Fibroblast of upper back skin (primary cell): ENCODE measurements around the gene FAM98B.

Experiments used
- DNase-seq: peaks from one replicate; pipeline ENCODE4 v3.0.0-alpha.2; 2013

The FAM98B gene

DNA sequence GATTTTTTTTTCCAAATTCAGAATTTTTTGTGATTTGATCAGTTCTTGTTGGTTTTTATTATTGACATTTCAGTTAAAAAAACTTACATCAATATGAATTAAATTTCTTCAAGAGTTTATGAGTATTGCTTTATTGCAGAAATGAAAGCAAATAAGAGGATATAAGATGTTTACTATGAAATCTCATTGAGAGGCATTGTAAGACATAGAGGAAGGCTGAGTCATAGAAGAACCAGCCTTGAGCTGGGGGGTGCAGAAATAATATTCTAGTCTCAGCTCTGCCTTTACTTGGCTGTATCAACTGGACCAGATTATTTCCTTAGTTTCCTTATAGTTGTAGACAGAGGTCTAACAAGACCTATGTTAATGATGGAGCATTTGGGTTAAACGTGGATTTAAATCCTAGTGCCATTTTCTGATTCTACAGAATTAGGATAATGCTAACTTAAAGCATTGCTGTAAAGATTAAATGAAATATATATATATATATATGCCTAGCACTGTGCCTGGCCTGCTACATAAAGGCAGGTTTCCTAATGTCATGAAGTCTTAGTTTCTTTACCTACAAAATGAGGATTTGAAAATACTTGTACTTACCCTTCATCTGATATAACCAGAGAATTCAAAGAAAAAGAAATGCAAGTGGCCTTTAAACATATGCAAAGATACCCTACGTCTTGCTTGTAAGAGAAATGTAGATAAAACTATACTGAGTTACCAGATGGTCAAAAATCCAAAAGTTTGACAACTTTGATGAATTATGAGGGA is 7.3 kb downstream of the FAM98B start:
- peak; percentile 27 for DNase-seq

DNA sequence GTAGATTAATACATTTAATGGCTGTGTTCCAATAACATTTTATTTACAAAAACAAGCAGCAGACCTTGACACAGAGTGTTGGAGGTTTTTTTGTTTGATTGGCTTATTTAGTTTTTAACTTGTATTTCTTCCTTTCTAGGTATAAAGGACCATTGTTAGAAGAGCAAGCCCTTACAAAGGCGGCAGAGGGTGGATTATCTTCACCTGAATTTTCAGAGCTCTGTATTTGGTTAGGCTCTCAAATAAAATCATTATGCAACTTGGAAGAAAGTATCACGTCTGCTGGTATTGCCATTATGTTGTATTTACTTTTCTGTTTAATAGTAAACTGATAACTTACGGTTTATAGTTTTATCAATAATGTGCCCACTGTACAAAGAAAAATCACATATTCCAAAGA is 10.0 kb downstream of the FAM98B start:
- DNase-seq = no peak

DNA sequence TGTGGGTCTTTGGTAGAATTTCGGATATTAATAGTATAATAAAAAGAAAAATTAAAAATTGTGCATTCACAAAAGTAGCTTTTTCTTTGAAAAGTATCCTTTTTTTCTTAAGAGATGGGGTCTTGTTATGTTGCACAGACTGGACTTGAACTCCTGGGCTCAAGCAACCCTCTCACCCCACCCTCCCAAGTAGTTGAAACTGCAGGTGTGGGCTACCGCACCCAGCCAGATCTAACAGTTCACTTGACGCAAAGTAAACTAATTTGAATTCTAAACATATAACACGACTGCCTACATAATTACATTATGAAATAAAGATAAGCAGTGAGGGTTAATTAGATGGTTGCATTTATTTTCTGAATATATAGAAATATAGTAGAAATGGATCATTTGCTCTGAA is 10.7 kb downstream of the FAM98B start:
- DNase-seq = no peak

DNA sequence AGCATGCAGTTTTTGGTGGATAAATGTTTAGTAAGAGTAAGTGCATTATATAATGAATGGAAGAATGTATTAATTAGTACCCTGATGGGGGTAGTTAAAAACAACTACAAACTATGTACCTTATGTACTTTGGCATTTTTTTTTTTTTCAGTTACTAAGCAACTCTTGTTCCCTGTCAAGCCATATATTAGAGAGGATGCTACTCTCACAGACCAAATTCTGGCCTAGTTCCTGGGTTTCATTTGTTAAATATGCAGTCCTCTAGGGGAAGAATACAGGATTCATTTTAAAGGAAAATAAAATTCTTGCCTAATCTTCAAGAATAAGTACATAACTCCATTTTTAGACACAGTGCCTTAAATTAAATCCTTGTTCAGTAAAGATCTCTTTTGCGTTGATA is 16.9 kb downstream of the FAM98B start:
- DNase-seq = no peak

DNA sequence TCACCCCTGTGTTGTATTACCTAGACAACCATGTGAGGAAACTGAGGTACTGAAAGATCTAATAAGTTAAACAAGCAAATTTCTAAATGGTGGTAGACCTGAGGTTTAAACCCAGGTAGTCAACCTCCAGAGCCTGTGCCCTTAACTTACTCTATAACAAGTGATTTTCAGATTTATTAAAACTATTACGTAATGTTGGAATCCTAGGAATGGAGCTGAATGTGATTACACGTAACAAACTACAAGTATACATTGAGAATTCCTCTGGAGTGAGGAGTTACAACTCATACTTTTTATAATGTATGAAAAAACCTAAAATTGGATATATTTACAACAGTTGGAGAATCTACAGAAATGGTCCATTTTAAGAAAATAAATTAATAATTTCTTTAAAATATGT is 18.0 kb downstream of the FAM98B start:
- peak; percentile 17 for DNase-seq

DNA sequence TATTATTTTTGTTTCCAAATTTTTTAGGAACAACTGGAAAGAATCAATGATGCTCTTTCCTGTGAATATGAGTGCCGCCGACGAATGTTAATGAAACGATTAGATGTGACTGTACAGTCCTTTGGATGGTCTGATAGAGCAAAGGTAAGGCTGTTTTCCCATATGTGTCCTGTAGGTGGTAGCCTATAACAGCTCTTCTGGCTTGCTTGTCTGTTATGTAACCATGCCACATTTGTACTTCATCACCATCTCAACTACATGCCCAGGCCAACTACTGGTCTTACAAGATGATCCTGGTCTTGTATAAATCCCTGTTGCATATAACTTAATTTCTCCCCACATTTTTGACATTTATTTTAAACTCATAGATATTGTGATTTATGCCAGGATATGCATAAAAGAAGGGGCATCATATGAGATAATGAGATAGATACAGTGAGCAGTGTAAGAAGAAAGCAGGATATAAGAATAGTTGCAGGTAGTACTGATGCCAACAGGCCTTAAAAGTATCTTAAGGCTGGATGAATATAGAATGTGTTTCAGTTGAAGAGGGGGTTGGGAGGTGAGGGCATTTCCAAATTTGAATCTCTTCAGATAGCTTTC is 20.3 kb downstream of the FAM98B start:
- DNase-seq = peak; percentile 72

DNA sequence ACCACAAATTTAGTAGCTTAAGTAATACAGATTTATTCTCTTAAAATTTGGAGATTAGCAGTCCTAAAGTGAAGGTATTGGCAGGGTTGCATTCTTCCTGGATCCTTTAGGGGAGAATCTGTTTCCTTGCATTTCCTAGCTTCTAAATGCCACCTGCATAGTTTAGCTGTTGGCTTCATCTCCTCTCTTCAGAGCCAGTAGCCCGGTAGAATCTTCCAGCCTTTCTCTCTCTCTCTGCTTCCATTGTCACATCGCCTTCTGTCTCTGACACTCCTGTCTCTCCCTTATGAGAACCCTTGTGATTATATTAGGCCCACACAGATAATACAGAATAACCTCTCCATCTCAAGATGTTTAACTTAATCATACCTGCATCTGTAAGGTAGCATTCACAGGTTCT is 21.4 kb downstream of the FAM98B start:
- DNase-seq = no peak

DNA sequence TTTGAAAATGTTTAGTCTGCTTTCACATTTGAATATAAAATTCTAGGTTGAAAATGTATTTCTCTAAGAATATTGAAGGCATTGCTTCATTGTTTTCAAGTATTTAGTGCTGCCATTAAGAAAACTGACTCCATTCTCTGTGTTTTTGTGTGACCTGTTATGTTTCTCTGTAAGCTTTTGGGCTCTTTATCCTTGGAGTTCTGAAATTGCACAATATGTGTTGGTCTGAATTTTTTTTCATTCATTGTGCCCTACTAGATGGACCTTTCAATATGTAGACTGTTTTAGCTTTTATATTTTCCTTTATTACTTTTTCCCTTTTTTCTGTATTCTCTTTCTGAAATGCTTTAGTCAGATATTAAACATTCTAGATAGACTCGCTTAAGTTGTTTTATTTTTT is 22.2 kb downstream of the FAM98B start:
- DNase-seq = no peak

DNA sequence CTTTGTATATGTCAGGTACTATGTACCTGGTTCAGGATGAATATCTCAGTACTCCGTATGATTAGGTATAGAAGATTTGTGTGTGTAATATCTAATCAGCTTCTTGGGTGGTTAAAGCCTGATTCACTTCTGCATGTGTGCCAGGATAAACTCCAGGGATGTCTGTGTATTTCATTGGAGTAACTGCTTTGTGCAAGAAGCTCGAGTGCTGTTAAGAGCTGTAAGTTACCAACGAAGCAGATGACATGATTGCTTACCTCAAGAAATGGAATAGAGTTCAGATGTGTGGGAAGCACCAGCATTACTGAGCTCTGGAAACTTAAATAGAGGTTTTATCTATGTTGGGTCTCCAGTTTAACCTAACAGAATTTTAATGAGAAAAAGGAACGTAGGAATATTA is 23.7 kb downstream of the FAM98B start:
- DNase-seq = no peak

DNA sequence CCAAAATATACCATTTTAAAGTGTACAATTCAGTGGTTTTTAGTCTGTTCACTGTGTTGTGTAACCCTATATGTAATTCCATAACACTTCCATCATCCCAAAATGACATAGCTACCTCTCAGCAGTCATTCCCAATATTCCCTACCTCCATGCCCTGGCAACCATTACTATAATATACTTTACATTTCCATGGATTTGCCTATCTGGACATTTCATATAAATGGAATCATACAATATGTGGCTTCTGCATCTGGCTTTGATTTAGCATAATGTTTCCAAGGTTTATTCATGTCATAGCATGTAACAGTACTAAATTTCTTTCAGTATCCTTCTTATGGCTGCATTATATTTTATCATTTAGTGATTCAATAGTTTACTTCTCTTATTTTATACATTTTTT is 25.3 kb downstream of the FAM98B start:
- peak; percentile 84 for DNase-seq

DNA sequence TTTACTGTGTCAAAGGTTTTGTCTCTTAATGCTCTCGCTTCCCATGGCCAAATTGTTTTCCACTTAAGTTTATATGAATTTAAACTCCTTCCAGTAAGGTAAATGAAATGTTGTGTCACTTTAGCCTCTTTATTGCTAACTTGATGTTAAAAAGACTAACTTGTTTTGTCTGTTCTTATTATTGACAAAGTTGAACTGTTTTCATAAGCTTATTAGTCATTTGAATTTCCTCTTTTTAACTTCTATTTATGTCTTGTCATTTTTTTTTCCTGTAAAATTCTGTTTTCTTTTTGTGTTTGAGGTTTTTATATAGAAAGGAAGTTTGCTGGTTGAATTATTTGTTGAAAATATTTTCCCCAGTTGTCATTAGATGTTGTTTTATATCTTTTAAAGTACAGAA is 25.8 kb downstream of the FAM98B start:
- no peak for DNase-seq

DNA sequence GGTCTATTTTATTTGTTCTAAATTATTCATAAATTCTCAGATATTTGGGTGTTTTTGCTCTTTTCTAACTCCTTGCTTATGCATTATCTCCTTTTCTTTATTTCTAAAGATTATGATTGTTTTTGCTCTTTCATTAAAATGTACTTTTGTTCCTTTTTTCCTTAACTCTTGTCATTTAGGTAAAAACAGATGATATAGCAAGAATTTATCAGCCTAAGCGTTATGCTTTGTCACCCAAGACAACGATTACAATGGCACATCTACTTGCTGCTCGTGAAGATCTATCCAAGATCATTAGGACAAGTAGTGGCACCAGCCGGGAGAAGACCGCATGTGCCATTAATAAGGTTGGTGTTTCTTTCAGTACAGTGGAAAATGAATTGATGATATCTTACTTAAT is 27.2 kb downstream of the FAM98B start:
- DNase-seq = no peak

DNA sequence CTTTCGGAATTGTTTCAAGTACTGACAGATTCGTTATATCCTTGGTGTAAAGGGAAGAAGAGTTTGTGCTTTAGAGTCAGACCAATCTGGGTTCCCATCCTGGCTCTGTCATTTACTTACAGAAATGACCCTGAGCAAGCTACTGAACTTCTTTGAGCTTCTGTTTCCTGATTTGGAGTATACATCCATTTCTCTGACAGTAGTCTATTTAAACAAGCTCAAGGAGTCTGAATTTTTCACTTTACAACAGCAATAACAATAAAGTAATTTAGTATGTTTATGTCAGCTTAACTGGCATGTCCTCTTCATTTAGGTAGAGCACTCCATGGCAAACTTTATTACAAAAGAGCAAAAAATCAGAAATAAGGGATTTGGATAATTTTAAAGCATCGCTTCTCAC is 27.8 kb downstream of the FAM98B start:
- no peak for DNase-seq

DNA sequence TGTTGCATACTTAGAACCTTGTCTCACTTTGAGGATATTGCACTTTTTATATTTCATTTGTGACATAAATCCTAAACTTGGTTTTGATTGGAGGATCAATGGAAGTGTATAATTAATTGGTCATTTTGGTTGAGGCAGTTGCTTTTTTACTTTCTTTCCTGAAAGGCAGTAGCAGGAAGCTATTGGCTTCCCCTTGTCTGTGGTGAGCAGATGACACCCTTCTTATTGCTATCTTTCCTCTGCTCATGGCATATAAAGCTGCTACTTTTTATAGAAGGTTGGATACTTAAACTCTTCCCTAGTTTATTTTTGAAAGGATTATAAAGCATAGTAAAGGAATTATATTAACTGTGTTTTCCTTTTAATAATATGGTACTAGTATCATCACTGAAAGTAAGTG is 28.6 kb downstream of the FAM98B start:
- no peak for DNase-seq

DNA sequence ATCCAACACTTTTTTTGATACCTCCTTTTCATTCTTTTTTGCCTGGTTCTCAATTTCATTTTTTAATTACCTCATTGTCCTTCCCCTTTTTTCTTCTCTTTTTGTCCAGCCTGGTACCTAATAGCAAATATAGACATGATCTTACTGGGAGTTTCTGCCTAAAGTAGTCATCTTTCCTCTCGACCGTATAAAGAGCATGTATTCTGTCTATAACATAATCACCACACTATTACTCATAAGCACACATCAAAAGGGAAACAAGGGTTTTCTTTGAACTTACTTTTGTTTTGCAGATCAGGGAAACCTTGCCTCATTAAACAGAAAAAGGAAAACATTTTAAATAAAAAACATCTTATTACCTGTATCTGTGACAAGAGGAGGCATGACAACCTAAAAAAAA is 33.0 kb downstream of the FAM98B start:
- DNase-seq = peak; percentile 9

DNA sequence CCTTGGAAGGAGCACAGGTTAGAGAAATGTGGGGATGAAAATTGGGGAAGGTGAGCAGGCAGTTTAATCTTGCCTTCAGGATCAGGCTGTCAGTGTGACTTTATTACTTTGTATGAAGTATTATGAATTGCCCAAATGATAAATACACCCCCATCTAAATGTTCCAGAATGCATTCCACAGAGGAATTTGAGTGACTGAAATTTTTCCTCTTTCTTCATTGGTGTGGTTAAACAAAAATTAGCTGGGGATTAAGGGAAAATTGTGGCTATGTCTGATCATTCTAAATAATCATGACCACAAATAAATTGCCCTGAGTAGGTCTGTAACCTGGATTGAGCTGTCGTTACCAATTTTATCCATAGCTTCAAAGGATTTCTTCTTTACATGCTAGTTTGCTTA is 33.5 kb downstream of the FAM98B start:
- peak; percentile 24 for DNase-seq

DNA sequence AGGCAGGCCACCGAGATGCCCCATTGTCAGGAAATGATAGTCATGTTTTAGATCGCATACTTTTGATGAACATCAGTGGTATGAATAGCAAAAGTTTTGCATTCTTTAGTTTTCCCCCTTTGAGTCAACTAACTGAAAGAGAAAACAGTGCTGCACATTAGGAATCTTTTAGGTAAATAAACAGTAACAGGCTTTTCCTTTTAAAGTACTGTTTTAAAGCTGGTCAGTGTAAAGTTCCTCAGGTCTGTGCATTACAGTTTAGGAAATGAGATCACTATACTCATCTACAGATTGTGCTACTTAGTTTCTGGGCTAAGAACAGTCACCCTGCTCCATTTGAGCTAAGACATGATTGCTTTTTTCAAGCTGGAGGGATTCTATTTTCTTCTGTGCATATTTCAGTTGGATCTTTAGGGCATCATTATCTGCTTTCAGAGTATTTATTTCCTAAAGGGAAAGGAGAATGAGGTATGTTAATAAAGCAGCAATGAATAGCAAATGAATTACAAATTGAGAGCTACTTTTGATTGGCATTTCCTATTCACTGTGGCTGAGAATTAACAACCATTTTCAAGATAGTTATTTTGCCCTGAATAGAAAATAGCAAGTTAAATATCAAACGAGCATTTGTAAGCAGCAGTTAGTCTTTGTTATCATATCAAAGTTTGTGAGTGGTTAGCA is 36.5 kb downstream of the FAM98B start:
- peak; percentile 58 for DNase-seq

DNA sequence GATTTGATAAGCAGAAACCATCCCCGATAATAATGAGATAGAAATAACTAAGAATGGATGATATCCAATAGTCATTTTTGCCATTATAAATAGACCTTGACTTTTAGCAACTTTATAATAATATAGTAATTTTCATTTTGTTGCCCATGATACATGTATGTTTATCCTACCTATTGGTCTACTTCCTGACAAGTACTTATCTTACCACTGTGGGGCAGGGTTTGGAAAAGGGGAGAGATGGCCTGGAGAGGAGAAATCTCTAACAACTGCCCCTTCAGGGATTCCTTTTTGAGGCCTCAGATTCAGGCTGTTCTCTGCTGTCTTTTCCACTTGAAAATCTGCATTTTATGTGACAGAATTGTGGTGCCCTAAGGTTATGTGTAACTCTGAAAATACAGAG is 42.2 kb downstream of the FAM98B start:
- DNase-seq = no peak

DNA sequence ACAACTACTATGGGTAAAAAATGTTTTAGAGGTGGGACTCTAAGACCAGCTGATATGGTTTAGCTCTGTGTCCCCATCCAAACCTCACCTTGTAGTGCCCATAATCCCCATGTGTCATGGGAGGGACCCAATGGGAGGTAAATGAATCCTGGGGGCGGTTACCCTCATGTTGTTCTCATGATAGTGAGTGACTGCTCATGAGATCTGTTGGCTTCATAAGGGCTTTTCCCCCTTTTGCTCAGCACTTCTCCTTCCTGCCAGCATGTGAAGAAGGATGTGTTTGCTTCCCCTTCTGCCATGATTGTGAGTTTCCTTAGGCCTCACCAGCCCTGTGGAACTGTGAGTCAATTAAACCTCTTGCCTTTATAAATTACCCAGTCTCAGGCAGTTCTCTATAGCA is 45.7 kb downstream of the FAM98B start:
- DNase-seq = no peak

DNA sequence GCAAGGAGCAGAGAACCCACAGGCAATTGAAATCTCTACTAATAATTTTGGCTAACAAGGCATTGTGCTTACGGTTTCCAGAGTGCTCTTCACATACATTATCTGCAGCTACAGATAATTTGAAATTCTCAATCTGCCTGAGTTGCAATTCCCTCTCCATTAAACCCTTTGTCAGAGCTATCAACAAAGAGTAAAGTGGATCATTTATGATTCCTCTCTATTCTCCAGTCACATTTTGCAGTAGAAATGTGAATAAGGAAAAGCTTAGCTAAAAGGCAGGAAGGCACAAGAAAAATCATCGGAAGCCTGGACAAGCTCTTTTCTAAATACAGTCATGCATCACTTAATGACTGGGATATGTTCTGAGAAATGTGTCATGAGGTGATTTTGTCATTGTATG is 49.6 kb downstream of the FAM98B start:
- DNase-seq = no peak

DNA sequence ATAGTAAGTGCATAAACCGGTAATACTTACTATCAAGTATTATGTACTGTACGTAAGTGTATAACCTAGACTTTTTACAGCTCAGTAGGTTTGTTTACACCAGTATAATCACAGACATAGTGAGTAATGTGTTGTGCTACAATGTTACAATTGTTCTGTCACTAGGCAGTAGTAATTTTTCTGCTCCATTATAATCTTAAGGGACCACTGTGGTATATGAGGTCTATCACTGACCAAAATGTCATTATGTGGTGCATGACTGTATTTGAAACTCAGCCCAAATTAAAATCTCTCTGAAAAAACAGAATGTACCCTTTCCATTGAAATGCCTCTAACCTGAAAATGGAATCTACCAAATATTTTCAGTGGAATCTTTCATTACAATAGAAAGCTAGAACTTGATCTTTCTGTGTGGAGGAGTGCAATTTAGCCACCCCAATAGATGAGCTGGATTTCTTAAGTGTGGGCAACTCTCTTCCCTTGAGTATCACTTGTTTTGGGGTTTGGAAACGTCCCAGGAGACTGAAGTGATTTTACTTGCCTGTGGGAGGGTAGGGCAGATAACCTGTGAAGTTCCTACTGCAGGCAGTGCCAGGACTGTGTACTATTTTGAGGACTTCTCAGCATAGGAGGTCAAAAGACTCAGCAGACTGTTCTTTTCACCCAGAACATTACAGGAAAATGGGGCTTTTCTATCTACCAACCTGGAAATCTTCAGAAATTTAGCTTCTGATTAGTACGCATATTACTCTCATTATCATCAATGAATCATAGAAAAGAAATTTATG is 50.9 kb downstream of the FAM98B start:
- no peak for DNase-seq

DNA sequence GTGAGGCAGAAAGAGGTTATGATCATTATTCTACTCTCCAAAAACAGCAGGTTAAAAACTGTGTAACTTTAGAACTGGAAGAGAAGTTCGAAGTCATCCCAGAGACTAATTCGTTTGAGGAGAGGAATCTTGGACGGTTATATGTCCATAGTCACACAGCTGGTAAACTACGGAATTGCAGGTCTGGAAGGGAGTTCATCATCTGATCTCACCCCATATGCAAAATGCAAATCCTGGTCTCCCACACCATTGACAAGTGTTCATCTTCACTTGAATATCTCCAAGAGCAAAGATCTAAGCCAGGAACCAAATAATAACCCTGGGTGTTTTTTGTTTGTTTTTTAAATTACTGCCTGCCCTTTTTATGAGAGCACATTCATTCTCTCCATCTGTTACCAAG is 53.1 kb downstream of the FAM98B start:
- no peak for DNase-seq

DNA sequence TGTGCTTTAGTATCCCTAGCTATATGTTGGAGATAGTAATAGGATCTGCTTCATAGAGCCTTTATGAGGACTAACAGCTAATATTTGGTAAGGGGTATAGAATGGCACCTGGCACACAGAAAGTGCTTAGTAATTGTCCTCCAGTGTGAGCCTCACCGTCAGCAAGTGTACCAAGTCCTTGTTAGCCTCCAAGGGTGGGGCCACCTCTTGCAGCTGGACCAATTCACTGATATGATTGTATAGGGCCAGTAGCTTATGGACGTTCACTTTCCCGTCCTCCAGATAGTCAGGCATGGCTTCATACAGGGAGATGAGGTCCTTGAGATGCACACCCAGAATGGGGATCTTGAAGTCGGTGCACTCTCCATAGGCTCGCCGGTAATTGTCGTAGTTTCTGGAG is 53.6 kb downstream of the FAM98B start:
- no peak for DNase-seq

DNA sequence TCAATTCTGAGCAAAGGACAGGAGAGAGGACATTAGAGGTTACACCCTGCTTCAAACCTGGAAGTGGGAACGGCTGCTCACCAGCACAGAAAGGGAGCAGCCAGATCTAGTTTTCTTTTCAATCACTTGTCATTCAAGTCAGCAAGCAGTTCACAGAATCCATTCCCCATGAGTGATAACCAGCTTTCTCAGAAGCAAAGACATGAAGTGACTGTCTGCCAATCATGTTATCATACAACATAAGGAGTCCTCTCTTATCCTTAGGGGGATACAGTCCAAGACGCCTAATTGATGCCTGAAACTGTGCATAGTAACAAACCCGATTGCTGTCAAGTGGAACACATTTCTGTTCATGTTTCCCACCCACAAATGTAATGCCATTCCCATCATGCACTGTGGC is 54.7 kb downstream of the FAM98B start:
- DNase-seq = no peak
